Measurements from ENCODE around the gene RTP5.

RTP5 gene

DNA sequence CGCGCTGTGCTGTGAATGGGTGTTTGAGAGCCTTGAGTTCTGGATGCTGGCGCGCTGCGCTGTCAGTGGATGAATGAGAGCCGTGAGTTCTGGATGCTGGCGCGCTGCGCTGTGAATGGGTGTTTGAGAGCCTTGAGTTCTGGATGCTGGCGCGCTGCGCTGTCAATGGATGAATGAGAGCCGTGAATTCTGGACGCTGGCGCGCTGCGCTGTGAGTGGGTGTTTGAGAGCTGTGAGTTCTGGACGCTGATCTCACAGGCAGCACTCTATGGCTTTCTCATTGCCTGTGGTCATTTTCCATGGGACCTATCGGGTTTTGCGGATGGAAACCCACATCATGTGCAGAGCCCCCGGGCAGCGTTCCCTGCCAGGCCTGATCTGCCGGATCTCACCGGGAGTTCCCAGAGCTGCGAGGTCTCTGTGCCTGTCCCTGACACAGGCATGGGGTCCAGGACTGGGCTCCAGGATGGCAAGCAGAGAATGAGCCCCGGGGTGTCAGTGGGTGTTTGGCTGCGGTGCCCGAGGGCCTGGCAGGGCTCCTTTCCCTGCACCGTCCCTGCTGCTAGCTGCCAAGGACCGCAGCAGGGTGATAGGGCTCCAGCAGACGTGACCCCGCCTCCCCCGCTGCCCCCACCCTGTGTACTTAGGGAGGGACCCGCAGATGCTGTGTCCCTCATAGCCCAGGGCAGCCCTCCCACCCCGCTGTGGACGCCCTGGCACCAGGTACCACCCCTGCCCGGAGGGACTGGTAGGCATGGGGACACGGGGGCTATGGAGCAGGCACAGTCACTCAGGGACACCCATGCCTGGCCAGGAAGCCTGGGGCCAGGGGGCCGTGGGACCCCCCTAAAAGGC lies 20.5 kb upstream of the RTP5 start:
- H3K36me3 ChIP-seq (ENCODE audit: control insufficient read depth, insufficient read depth, low read length) = no peaks in the 10 kb centered on the region
- H3K79me1 ChIP-seq (ENCODE audit: low read length) = no peaks in the 10 kb centered on the region
- H3K4ac ChIP-seq (ENCODE audit: low read depth, low read length) = no peak overlapping the region
- WGBS (ENCODE audit: extremely low coverage, insufficient coverage, low lambda C conversion rate) = no CpG with 5 or more reads among the region's 39 CpGs
- no peaks in the 10 kb centered on the region for H3K79me2 ChIP-seq (ENCODE audit: control insufficient read depth, insufficient read depth, low read length)
- H3K23ac ChIP-seq (ENCODE audit: low read length) = no peak overlapping the region
- no peak overlapping the region for H3K56ac ChIP-seq (ENCODE audit: low read length)
- H3K4me2 ChIP-seq (ENCODE audit: low read length) = no peak overlapping the region
- no peak overlapping the region for H2BK5ac ChIP-seq (ENCODE audit: low read length)
- no peak overlapping the region for H2AK5ac ChIP-seq (ENCODE audit: low read length)
- H4K5ac ChIP-seq (ENCODE audit: low read length) = no peak overlapping the region
- H3K27me3 ChIP-seq (ENCODE audit: insufficient read depth, low read length, poor library complexity) = peaks cover 3% of the 10 kb centered on the region
- no peaks in the 10 kb centered on the region for H3K4me1 ChIP-seq (ENCODE audit: control insufficient read depth, low read depth, low read length)
- no peak overlapping the region for H3K4me3 ChIP-seq (ENCODE audit: low read length)
- H2BK15ac ChIP-seq (replicated peaks; ENCODE audit: low read depth) = no peak overlapping the region
- H3K9ac ChIP-seq (ENCODE audit: low read length) = no peak overlapping the region
- H2BK120ac ChIP-seq (ENCODE audit: low read depth, low read length) = no peak overlapping the region
- no peak overlapping the region for H3K27ac ChIP-seq (ENCODE audit: low read depth, low read length)
- H4K8ac ChIP-seq (ENCODE audit: low read depth, low read length) = no peak overlapping the region
- no peak overlapping the region for H3K18ac ChIP-seq (ENCODE audit: low read length)
- DNase-seq = no peak

DNA sequence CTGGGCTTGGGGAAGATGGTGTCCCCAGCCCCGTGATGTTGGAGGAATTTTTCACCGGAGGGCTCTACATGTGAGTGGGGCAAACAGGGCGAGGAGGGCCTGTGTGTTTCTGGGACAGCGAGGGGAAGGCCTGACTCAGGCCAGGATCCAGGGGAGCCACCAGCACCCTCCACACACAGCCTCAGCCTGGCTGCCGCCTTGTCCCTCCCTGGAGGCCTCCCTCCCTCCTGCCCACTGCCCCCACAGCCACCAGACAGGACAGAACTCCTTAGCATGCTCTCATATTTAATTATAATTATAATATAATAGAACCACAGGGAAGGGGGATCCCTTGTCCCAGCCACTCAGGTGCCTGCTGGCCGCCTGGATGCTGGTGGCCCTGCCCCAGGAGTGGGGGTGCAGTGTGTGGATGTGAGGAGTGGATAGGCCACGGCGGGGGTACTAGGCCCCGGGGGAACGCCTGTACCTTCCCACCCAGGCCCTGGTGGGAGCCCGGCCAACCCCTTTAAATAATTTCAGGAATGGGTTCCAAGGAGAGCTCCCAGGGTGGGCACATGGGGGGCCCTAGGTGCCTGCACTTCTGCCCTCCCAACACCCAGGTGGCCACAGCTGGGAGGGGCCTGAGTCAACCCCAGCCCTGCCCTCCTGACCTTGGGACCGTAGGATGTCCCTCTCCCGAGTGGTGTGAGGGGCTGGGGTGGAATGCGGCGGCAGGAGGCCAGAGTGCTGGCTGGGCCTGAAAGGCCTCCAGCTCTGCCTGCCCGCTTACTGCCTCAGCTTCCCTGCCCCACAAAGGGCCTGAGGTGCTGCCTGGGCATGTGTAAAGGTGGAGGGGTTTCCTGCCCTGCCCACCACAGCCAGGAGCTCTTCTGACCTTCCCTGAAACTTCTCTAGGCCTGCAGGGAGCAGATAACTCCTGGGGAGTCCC lies 19.6 kb upstream of the RTP5 start:
- no CpG with 5 or more reads among the region's 16 CpGs for WGBS (ENCODE audit: extremely low coverage, insufficient coverage, low lambda C conversion rate)
- Histone ChIP-seq H3K79me1 (ENCODE audit: low read length) (no peaks in the 10 kb centered on the region), H3K36me3 (ENCODE audit: control insufficient read depth, insufficient read depth, low read length) (no peaks in the 10 kb centered on the region), H4K5ac (ENCODE audit: low read length) (no peak overlapping the region), H2BK120ac (ENCODE audit: low read depth, low read length) (no peak overlapping the region), H3K4me3 (ENCODE audit: low read length) (no peak overlapping the region), H3K18ac (ENCODE audit: low read length) (no peak overlapping the region), H2BK15ac (replicated peaks; ENCODE audit: low read depth) (no peak overlapping the region), H3K23ac (ENCODE audit: low read length) (no peak overlapping the region), H3K4me2 (ENCODE audit: low read length) (no peak overlapping the region), H2BK5ac (ENCODE audit: low read length) (no peak overlapping the region), H3K27ac (ENCODE audit: low read depth, low read length) (no peak overlapping the region), H3K9ac (ENCODE audit: low read length) (no peak overlapping the region), H4K8ac (ENCODE audit: low read depth, low read length) (no peak overlapping the region), H3K4me1 (ENCODE audit: control insufficient read depth, low read depth, low read length) (no peaks in the 10 kb centered on the region), H3K79me2 (ENCODE audit: control insufficient read depth, insufficient read depth, low read length) (no peaks in the 10 kb centered on the region), H3K56ac (ENCODE audit: low read length) (no peak overlapping the region), H2AK5ac (ENCODE audit: low read length) (no peak overlapping the region), H3K27me3 (ENCODE audit: insufficient read depth, low read length, poor library complexity) (peaks cover under 1% of the 10 kb centered on the region), H3K4ac (ENCODE audit: low read depth, low read length) (no peak overlapping the region)
- DNase-seq = no peak

DNA sequence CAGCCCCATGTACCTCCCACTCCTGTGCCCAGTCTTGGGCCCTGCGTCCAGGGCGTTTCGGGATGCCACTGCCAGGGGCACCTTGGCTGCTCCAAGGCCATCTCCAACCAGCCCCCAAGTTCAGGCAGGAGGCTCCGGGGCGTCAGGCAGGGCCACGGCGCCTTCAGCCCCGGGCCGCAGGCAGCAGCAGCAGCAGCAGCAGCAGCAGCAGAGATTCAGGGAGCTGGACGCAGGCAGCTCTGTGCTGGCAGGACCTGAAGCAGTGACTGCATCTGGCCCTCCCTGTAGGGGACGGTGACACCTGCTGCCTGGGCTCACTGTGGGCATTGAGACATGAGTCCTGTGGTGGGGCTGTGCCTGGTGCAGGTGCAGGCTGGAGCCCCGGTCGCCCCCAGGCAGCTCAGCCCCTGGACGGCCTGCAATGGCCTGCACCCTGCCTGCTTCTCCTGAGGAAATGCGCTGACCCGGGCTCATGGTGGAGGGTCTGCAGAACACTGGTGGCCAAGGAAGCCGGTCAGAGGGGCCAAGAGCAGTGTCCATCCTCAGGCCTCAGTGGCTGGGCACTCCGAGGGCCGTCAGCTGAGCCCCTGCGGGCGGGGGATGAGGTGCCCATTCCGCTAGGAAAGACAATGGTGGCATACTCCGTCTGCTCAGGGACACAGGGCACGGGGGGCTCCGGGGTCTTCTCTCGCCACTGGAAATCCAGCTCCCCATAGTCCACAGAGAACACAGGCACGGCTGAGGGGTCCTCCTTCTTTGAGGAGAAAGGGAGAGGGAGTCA lies 18.8 kb upstream of the RTP5 start:
- Histone ChIP-seq H4K5ac (ENCODE audit: low read length) (no peak overlapping the region), H3K18ac (ENCODE audit: low read length) (no peak overlapping the region), H3K4ac (ENCODE audit: low read depth, low read length) (no peak overlapping the region), H3K56ac (ENCODE audit: low read length) (no peak overlapping the region), H3K4me3 (ENCODE audit: low read length) (no peak overlapping the region), H3K36me3 (ENCODE audit: control insufficient read depth, insufficient read depth, low read length) (no peaks in the 10 kb centered on the region), H3K4me1 (ENCODE audit: control insufficient read depth, low read depth, low read length) (no peaks in the 10 kb centered on the region), H3K4me2 (ENCODE audit: low read length) (no peak overlapping the region), H2BK120ac (ENCODE audit: low read depth, low read length) (no peak overlapping the region), H2BK15ac (replicated peaks; ENCODE audit: low read depth) (no peak overlapping the region), H3K9ac (ENCODE audit: low read length) (no peak overlapping the region), H3K27me3 (ENCODE audit: insufficient read depth, low read length, poor library complexity) (no peaks in the 10 kb centered on the region), H2AK5ac (ENCODE audit: low read length) (no peak overlapping the region), H3K23ac (ENCODE audit: low read length) (no peak overlapping the region), H2BK5ac (ENCODE audit: low read length) (no peak overlapping the region), H3K79me1 (ENCODE audit: low read length) (no peaks in the 10 kb centered on the region), H3K79me2 (ENCODE audit: control insufficient read depth, insufficient read depth, low read length) (no peaks in the 10 kb centered on the region), H4K8ac (ENCODE audit: low read depth, low read length) (no peak overlapping the region), H3K27ac (ENCODE audit: low read depth, low read length) (no peak overlapping the region)
- DNase-seq = no peak
- no CpG with 5 or more reads among the region's 27 CpGs for WGBS (ENCODE audit: extremely low coverage, insufficient coverage, low lambda C conversion rate)

DNA sequence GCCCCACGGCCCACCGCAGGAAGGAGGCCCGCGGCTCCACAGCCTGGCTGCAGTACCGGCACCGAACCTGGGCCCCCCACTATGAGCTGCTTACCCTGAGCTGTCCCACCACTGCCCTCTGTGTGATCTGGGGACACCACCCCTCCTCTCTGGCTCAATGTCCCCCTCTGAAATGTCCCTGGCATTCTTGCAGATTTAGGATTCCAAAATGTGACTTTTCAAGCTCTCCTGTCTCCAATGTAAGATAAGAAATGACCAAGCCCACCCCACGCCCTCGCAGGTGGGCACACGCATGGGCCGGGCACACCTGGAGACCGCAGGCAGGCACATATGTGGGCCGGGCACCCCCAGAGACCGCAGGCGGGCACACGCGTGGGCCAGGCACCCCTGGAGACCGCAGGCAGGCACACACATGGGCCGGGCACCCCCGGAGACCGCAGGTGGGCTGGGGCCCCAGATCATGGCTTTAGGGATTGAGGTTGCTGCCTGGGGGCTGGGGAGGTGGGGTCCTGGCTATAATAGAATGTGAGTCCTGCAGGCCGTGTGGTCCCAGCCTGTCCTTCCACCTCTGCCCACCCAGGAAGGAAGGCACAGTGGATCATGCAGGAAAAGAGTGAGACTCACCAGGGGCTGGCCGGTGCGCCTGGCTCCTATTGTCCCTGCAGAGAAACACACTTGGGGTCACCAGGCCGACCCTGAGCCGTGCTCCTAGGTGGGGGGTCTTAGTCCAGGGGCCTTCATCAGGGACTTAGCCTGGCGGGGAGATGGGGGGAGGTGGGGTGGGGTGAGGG lies 18.0 kb upstream of the RTP5 start:
- Histone ChIP-seq H3K4me2 (ENCODE audit: low read length) (no peak overlapping the region), H2AK5ac (ENCODE audit: low read length) (no peak overlapping the region), H3K9ac (ENCODE audit: low read length) (no peak overlapping the region), H2BK15ac (replicated peaks; ENCODE audit: low read depth) (no peak overlapping the region), H3K27me3 (ENCODE audit: insufficient read depth, low read length, poor library complexity) (no peaks in the 10 kb centered on the region), H3K36me3 (ENCODE audit: control insufficient read depth, insufficient read depth, low read length) (no peaks in the 10 kb centered on the region), H3K4ac (ENCODE audit: low read depth, low read length) (no peak overlapping the region), H2BK120ac (ENCODE audit: low read depth, low read length) (no peak overlapping the region), H4K8ac (ENCODE audit: low read depth, low read length) (no peak overlapping the region), H3K4me3 (ENCODE audit: low read length) (no peak overlapping the region), H3K18ac (ENCODE audit: low read length) (no peak overlapping the region), H3K27ac (ENCODE audit: low read depth, low read length) (no peak overlapping the region), H3K79me1 (ENCODE audit: low read length) (no peaks in the 10 kb centered on the region), H2BK5ac (ENCODE audit: low read length) (no peak overlapping the region), H3K79me2 (ENCODE audit: control insufficient read depth, insufficient read depth, low read length) (no peaks in the 10 kb centered on the region), H4K5ac (ENCODE audit: low read length) (no peak overlapping the region), H3K23ac (ENCODE audit: low read length) (no peak overlapping the region), H3K4me1 (ENCODE audit: control insufficient read depth, low read depth, low read length) (no peaks in the 10 kb centered on the region), H3K56ac (ENCODE audit: low read length) (no peak overlapping the region)
- DNase-seq = no peak
- WGBS (ENCODE audit: extremely low coverage, insufficient coverage, low lambda C conversion rate) = no CpG with 5 or more reads among the region's 26 CpGs

Data from mesendoderm (in vitro differentiated cells).